Trophoblast cell (in vitro differentiated cells and primary cell): Measurements from ENCODE around the gene WDFY3.

Experiments used
- DNase-seq, 2 donors: peaks; one replicate each; pipeline ENCODE4 v3.0.0-alpha.2; 2016
- H2AFZ ChIP-seq: 2 replicates; pipeline ENCODE4 v1.6.1; 2013; ENCODE audit warnings: low read length, moderate library complexity, mild to moderate bottlenecking; ENCODE audit not compliant: insufficient read depth, poor library complexity
- H2AK5ac ChIP-seq: 2 replicates; pipeline ENCODE4 v1.6.1; 2013; ENCODE audit warnings: mild to moderate bottlenecking, low read length
- H2BK120ac ChIP-seq: 2 replicates; pipeline ENCODE4 v1.6.1; 2013; ENCODE audit warnings: low read length, mild to moderate bottlenecking, moderate library complexity; ENCODE audit not compliant: insufficient read depth, poor library complexity
- H2BK12ac ChIP-seq: 2 replicates; pipeline ENCODE4 v1.6.1; 2013; ENCODE audit warnings: mild to moderate bottlenecking, low read length, moderate library complexity
- H2BK5ac ChIP-seq: 2 replicates; pipeline ENCODE4 v1.6.1; 2013; ENCODE audit warnings: low read length, low read depth, moderate library complexity, mild to moderate bottlenecking; ENCODE audit not compliant: poor library complexity
- H3K14ac ChIP-seq: 2 replicates; pipeline ENCODE4 v1.6.1; 2013; ENCODE audit warnings: mild to moderate bottlenecking, low read length
- H3K18ac ChIP-seq: 2 replicates; pipeline ENCODE4 v1.6.1; 2013; ENCODE audit warnings: mild to moderate bottlenecking, low read length
- H3K23ac ChIP-seq: 2 replicates; pipeline ENCODE4 v1.6.1; 2013; ENCODE audit warnings: low read length
- H3K27ac ChIP-seq: 2 replicates; pipeline ENCODE4 v1.5.1; 2013; ENCODE audit warnings: low read depth, mild to moderate bottlenecking, inconsistent platforms, low read length, moderate library complexity
- H3K27me3 ChIP-seq: 2 replicates; pipeline ENCODE4 v1.6.1; 2013; ENCODE audit warnings: inconsistent platforms, mild to moderate bottlenecking, low read length, moderate library complexity; ENCODE audit not compliant: insufficient read depth
- H3K36me3 ChIP-seq, 2 experiments: 1 replicate in 1 of 2; 2 replicates in 1 of 2; pipeline ENCODE4 v1.6.1; 2013; ENCODE audit warnings: low read length in 2 of 2, mild to moderate bottlenecking in 2 of 2, moderate library complexity in 1 of 2; ENCODE audit not compliant: insufficient read depth in 2 of 2, control insufficient read depth in 1 of 2
- H3K4ac ChIP-seq: 2 replicates; pipeline ENCODE4 v1.6.1; 2013; ENCODE audit warnings: low read depth, mild to moderate bottlenecking, low read length, moderate library complexity
- H3K4me1 ChIP-seq, 2 experiments: 1 replicate in 1 of 2; 2 replicates in 1 of 2; pipeline ENCODE4 v1.6.1; 2013; ENCODE audit warnings: low read length in 2 of 2, mild to moderate bottlenecking in 2 of 2, moderate library complexity in 1 of 2; ENCODE audit not compliant: insufficient read depth in 2 of 2, control insufficient read depth in 1 of 2
- H3K4me2 ChIP-seq: 2 replicates; pipeline ENCODE4 v1.6.1; 2013; ENCODE audit warnings: inconsistent platforms, mild to moderate bottlenecking, low read length, moderate library complexity
- H3K4me3 ChIP-seq: 2 replicates; pipeline ENCODE4 v1.5.1; 2013; ENCODE audit warnings: mild to moderate bottlenecking, low read depth, low read length, inconsistent platforms
- H3K79me1 ChIP-seq: one replicate; pipeline ENCODE4 v1.6.1; 2013; ENCODE audit warnings: low read length
- H3K79me2 ChIP-seq: 2 replicates; pipeline ENCODE4 v1.6.1; 2013; ENCODE audit warnings: low read length, mild to moderate bottlenecking; ENCODE audit not compliant: control insufficient read depth, insufficient read depth, poor library complexity
- H3K9ac ChIP-seq: 2 replicates; pipeline ENCODE4 v1.6.1; 2013; ENCODE audit warnings: mild to moderate bottlenecking, low read length
- H3K9me3 ChIP-seq: 2 replicates; pipeline ENCODE4 v1.6.1; 2013; ENCODE audit warnings: low read depth, mild to moderate bottlenecking, control low read depth, inconsistent platforms, low read length; ENCODE audit not compliant: insufficient read depth
- H4K12ac ChIP-seq: 2 replicates; pipeline ENCODE4 v1.6.1; 2013; ENCODE audit warnings: low read depth, mild to moderate bottlenecking, low read length, moderate library complexity
- H4K8ac ChIP-seq: 2 replicates; pipeline ENCODE4 v1.6.1; 2013; ENCODE audit warnings: low read depth, mild to moderate bottlenecking, low read length, moderate library complexity
- H4K91ac ChIP-seq: one replicate; pipeline ENCODE4 v1.6.1; 2013; ENCODE audit warnings: low read depth, mild to moderate bottlenecking, low read length, moderate library complexity
- WGBS: extraction: QIAGEN DNeasy Blood & Tissue Kit; methylation state at CpG from one replicate; pipeline ENCODE4 v1.1.7; 2013; ENCODE audit warnings: missing lambda C conversion rate; ENCODE audit not compliant: insufficient read length, insufficient coverage; ENCODE audit errors: extremely low coverage; 5-methylcytosine and 5-hydroxymethylcytosine counted together

The WDFY3 gene

DNA sequence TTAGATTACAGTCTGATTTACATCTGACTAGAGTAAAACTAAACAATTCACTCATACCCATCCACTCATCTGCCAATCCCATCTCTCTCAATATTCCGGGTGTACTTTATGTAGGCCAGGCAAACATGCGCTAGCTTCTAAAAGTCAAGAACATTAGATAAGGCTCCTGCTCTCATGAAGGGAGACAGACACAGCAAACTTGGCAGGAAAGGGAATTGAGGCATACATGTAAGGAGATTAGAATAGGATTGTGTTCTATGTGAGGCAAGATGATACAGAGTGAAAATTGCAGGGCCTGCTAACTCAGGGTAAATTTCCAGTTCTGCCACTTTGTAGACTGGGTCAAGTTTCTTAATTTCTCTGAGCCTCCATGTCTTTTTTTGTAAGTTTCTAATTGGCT is 247.8 kb downstream of the WDFY3 start:
- Histone ChIP-seq H2AFZ (no peak overlapping the region), H3K23ac (no peak overlapping the region), H2BK120ac (no peak overlapping the region), H3K4me3 (no peak overlapping the region), H3K36me3 (peaks cover 12 to 15% of the 10 kb centered on the region in 2 experiments), H3K27me3 (no peaks in the 10 kb centered on the region), H4K12ac (no peak overlapping the region), H2BK12ac (no peak overlapping the region), H3K27ac (no peak overlapping the region), H2AK5ac (no peak overlapping the region), H3K4me1 (no peaks in the 10 kb centered on the region), H3K14ac (no peak overlapping the region), H3K9me3 (no peaks in the 10 kb centered on the region), H3K9ac (no peak overlapping the region), H3K18ac (no peak overlapping the region), H3K4ac (no peak overlapping the region), H3K79me2 (no peaks in the 10 kb centered on the region), H4K8ac (no peak overlapping the region), H3K4me2 (no peak overlapping the region), H4K91ac (no peak overlapping the region), H2BK5ac (no peak overlapping the region), H3K79me1 (no peaks in the 10 kb centered on the region)
- no peak for DNase-seq
- no CpG with 5 or more reads among the region's 2 CpGs for WGBS

GRCh38 chr4:84710548-84710947 is 255.9 kb downstream of the WDFY3 start:
- no peaks in the 10 kb centered on the region for H3K27me3 ChIP-seq
- H3K23ac ChIP-seq, result no peak overlapping the region
- H3K9me3 ChIP-seq, result peaks cover 2% of the 10 kb centered on the region
- no peak overlapping the region for H2BK12ac ChIP-seq
- no peak overlapping the region for H4K8ac ChIP-seq
- H2AFZ ChIP-seq, result no peak overlapping the region
- no peak overlapping the region for H2AK5ac ChIP-seq
- H3K9ac ChIP-seq, result no peak overlapping the region
- H3K79me1 ChIP-seq, result no peaks in the 10 kb centered on the region
- H3K4ac ChIP-seq, result no peak overlapping the region
- peaks cover 21 to 26% of the 10 kb centered on the region in 2 experiments for H3K36me3 ChIP-seq
- no peak overlapping the region for H3K4me2 ChIP-seq
- no peak overlapping the region for H3K4me3 ChIP-seq
- no peak overlapping the region for H3K27ac ChIP-seq
- H3K79me2 ChIP-seq, result no peaks in the 10 kb centered on the region
- H2BK5ac ChIP-seq, result no peak overlapping the region
- no peak overlapping the region for H3K18ac ChIP-seq
- no peak overlapping the region for H4K12ac ChIP-seq
- no peak overlapping the region for H4K91ac ChIP-seq
- DNase-seq, result no peak
- no peaks in the 10 kb centered on the region for H3K4me1 ChIP-seq
- H2BK120ac ChIP-seq, result no peak overlapping the region
- no CpG with 5 or more reads among the region's 3 CpGs for WGBS
- H3K14ac ChIP-seq, result no peak overlapping the region

DNA sequence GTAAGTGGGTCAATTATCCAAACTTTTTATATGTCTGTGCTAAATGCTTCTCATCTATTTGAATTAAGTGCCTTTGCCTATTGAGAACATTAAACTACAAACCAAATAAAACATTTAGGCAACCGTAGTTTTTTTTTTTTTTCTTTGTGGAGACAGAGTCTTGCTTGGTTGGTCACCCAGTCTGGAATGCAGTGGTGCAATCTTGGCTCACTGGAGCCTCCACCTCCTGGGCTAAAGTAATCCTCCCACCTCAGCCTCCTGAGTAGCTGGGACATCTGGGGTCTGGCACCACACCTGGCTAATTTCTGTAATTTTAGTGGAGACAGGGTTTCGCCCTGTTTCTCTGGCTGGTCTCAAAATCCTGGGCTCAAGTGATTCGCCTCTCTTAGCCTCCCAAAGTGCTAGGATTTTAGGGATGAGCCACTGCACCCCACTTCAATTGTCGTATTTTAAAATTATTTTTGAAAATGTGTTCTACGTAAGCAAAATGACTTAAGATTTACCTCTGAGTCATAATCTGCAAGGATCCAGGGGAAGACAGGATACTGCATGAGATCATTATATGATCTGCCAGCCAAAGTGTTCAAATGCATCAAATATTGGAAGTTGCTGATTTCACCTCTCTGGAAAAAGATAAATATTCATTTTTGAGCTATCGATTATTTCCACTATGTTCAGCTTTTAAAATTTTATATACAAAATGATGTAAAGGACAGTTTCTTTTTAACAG is 257.9 kb downstream of the WDFY3 start:
- no peak overlapping the region for H2BK120ac ChIP-seq
- H3K36me3 ChIP-seq, result peaks cover 9 to 27% of the 10 kb centered on the region in 2 experiments
- no peak overlapping the region for H3K18ac ChIP-seq
- no peaks in the 10 kb centered on the region for H3K4me1 ChIP-seq
- no peaks in the 10 kb centered on the region for H3K79me1 ChIP-seq
- no CpG with 5 or more reads among the region's 6 CpGs for WGBS
- H3K4me3 ChIP-seq, result no peak overlapping the region
- H2AK5ac ChIP-seq, result no peak overlapping the region
- H3K9me3 ChIP-seq, result peaks cover 2% of the 10 kb centered on the region
- no peak overlapping the region for H3K14ac ChIP-seq
- no peak overlapping the region for H3K27ac ChIP-seq
- no peak overlapping the region for H3K23ac ChIP-seq
- H4K8ac ChIP-seq, result no peak overlapping the region
- H4K91ac ChIP-seq, result no peak overlapping the region
- no peaks in the 10 kb centered on the region for H3K79me2 ChIP-seq
- no peak overlapping the region for H2AFZ ChIP-seq
- H3K4me2 ChIP-seq, result no peak overlapping the region
- H3K9ac ChIP-seq, result no peak overlapping the region
- H4K12ac ChIP-seq, result no peak overlapping the region
- no peak overlapping the region for H2BK12ac ChIP-seq
- H3K27me3 ChIP-seq, result no peaks in the 10 kb centered on the region
- H2BK5ac ChIP-seq, result no peak overlapping the region
- DNase-seq, result peak; percentile 22 to 59
- H3K4ac ChIP-seq, result no peak overlapping the region

DNA sequence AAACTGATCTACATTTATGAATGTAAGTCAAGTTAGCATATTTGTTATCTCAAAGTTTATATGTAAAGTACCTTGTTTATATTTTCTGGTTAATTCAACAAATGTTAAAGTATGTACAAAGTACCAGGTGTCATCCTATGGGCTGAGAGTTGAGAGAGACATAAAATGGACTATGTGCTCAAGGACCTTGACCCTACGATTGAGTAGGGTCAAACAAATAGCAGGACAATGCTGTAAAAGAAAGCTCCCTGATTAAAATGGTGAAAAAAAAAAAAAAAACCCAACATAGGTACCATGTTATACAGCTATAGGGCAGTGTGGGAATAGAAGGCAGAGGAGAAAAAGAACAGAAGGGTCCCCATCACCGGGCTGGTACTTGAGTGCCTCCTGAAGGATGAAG is 260.2 kb downstream of the WDFY3 start:
- Histone ChIP-seq H3K79me1 (no peaks in the 10 kb centered on the region), H3K9ac (no peak overlapping the region), H4K8ac (no peak overlapping the region), H3K23ac (no peak overlapping the region), H2AFZ (no peak overlapping the region), H3K18ac (no peak overlapping the region), H3K14ac (no peak overlapping the region), H3K4ac (no peak overlapping the region), H3K36me3 (peaks cover 13 to 28% of the 10 kb centered on the region in 2 experiments), H3K27me3 (no peaks in the 10 kb centered on the region), H2BK5ac (no peak overlapping the region), H3K79me2 (no peaks in the 10 kb centered on the region), H4K91ac (no peak overlapping the region), H3K4me2 (no peak overlapping the region), H3K4me3 (no peak overlapping the region), H2AK5ac (no peak overlapping the region), H3K4me1 (no peaks in the 10 kb centered on the region), H4K12ac (no peak overlapping the region), H2BK12ac (no peak overlapping the region), H3K27ac (no peak overlapping the region), H3K9me3 (peaks cover 2% of the 10 kb centered on the region), H2BK120ac (no peak overlapping the region)
- no CpG with 5 or more reads among the region's 2 CpGs for WGBS
- DNase-seq, result no peak
